ENCODE data around the gene SLC6A2.

SLC6A2 gene

DNA sequence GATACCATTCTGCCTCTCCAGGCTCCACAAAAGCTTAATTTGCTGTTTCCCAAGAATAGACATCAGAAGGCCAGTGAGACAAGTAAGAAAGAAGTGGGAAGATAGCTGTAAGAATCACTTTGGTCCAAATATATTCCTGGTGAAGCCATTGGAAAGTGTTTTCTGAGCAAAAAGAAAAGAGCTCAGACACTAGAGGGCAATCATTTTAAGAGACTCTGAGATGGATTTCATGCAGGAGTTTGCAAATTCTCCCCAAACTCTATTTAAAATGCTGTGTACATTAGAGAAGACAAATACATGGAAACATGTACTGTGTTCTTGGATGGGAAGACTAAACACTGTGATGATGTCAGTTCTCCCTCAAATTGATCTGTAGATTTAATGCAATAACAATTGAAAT is 8.0 kb upstream of the SLC6A2 start:
- DNase-seq (ENCODE audit: low read depth) = no peak

DNA sequence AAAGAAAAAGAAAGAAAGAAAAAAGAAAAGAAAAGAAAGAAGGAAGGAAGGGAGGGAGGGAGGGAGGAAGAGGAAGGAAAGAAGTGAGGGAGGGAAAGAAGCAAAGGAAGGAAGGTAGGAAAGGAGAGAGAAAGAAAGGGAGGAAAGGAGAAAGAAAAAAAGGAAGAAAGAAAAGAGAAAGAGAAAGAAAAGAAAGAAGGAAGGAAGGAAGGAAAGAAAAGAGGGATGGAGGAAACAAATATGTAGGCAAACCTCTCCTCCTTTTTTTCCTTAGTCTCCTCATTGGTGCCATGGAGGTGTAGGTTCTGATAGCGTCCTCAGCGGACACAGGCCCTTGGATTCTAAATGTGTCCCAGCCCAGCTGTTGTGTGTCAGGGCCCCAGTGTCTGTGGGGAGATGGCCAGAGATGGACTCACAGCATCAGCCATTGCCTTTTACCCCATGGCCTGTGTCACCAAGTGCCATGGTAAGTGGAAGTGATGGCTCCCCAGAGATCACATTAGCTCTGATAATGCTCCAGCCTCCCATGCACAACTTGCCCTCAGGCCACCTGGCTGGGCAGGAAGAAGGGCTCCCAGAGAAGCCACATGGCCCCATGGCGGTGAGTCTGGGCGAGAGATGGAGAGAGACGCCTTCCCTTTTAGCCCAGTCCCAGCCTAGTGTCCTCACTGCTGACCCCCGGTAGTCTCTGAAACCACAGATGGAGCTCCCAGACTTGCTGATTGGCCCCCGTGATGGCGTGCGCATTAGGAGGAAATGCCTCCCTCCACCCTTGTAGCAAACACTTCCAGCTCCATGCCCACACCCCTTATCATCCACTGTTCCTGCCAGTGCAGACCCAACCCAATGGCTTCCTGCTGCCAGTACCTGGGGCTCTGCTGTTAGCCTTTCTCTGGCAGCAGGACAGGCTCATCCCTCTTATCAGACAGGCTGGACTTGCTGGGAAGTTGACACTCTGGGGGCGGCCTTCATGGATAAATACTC is 3.7 kb upstream of the SLC6A2 start:
- DNase-seq (ENCODE audit: low read depth) = no peak

DNA sequence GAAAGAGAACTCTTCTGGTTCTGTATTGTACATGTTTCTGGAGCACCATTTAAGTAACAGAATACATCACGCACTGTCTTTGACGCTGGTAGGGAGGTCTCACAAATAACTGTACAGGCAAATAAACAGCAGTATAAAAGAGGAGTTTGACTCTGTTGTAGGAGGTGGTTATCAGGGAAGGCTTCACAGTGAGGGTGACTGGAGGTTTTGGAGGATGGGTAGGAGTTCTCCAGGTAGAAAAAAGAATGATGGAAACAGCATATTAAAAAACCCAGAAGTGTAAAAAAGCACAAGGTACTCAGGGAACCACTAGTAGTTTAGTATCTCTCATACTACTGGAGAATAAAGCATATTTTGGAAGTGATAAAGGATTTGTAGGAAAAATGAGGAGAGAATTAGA is 2.7 kb upstream of the SLC6A2 start:
- DNase-seq (ENCODE audit: low read depth) = no peak

DNA sequence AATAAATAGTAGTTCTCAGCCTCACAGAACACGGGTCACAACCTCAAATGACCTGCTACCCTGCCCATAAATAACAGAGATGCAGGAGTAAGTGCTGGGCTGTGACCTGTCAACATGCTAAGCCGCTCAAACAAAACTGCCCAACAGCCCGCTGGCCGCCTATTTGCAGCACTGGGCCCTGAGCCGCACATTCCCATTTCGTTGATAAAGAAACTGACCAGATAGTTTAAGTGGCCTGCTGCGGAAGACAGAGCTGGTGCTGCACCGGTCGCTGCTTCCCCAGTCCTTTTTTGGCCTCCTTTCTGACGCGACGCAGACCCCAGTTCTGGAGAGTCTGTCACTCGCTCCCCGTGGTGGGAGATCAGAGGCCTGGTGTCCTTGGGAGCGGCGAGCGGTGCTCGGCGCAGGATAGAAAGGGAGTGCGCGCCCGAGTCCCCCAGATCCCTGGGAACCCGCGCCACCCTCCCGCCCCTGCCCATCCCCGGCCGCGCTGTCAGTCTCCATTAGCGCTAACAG is 349 bp upstream of the SLC6A2 start:
- DNase-seq (ENCODE audit: low read depth) = no peak

DNA sequence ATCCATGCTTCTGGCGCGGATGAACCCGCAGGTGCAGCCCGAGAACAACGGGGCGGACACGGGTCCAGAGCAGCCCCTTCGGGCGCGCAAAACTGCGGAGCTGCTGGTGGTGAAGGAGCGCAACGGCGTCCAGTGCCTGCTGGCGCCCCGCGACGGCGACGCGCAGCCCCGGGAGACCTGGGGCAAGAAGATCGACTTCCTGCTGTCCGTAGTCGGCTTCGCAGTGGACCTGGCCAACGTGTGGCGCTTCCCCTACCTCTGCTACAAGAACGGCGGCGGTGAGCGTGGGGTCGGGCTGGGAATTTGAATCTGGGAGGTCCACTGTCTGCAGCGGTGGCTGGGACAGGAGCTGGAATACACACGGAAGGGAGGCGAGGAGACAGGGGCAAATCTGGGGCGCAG is 904 bp downstream of the SLC6A2 start:
- DNase-seq (ENCODE audit: low read depth) = no peak

DNA sequence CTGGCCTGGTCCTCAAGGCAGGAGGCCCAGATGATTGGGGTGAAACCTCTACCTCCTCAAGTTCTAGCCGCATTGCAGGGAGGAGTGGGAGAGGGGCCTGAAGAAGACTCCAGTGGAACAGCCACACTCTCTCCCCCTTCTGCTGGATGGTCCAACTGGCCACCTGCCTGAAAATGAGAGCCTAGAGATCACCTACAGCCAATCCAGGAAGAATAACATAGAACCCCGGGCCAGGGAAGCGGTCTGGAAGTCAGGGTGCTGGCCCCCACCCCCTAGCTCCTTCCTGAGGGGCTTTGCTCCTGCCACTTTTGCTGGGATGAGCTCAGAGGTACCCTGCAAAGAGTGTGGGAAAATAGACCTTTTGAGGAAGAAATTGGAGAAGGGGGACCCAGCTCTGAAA is 1.8 kb downstream of the SLC6A2 start:
- DNase-seq (ENCODE audit: low read depth) = no peak

DNA sequence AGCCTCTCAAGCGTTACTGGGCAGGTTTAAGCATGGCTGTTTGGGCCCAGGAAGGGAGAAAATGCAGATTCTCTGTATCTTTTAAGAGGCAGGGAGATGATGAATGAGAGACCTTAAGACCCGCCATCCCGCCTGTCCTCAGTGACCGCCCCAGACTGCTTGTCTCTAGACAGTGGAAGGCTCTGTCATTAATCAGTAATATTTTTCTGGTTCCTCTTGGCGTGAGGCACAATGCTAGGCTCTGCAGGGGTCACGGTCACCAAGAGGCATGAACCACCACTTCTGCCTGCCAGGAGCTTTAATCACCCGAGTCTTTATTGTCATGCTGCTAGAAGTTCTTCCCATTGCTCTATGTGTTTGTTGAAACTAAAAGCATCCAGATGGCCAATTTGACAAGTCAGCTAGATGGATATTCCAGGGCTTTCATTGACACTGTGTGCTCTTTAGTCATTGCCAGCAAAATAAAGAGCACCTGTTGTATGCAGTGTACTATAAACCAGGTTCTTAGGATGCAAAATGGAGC is 3.2 kb downstream of the SLC6A2 start:
- no peak for DNase-seq (ENCODE audit: low read depth)

DNA sequence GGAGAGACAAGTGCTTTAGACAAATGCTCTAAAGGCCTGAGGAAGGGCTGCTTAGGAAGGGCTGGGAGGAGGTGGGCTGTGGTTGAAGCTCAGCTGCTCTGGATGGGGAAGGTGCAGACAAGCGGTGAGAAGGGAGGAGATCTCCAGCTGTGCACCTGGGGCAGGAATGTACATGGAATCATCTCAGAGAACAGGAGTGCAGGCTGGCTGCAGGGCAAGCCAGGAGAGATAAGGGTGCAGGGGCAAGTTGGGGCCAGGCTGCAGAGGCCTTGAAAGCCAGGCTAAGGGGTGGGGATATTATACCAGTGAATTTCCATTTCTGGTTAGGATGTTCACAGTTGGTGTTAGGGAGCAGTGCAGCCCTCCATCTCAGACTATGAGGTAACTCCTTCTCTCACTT is 4.2 kb downstream of the SLC6A2 start:
- DNase-seq (ENCODE audit: low read depth) = no peak

DNA sequence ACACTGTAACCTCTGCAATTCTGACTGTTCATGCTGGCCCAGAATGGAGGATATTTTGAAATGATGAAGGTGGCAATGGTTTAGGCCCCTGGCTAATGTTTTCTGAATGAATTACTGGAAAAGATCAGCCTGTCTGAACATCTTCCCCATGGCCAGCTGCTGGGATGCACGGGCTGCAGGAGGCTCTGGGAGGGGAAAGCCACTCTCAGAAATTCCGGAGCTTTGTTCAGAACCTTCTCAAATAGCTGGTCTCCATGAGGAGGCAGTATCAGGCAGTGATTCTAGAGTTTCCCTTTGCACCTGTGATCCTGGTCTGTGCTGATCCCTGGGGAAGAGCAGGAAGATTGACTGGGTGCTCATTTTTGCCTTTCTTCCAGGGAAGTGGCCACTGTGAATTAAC is 5.0 kb downstream of the SLC6A2 start:
- DNase-seq (ENCODE audit: low read depth) = no peak

DNA sequence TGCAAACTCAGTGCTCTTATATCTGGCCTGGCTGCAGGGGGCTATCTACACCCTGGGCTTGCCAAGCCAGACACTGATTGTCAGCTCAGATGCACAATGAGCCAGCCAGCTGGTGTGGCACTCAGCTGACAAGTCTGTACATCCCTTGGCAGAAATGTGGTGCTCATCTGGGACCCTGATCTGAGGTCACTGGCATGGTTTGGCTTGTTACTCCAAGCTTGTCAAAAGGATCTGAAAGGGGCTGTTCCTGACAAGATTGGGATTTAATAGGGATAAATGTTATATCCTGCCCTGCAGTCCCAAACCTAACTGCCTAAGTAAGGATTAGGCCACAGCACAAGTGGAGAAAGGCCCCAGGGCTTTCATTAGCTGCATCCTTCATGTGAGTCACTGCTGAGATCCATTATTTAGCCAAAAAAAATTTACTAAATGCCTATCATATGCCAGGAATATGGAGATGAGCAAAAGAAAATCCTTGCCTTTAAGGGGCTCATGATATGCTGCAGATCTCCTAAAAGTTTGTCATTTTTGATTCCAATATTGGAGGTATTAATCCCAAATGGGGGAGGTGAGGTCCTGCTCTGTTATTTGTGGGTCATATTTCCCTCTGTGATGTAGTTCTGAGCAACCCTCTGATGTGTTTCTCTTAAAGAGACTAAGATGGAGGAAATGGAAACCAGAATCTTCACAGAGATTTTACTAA is 6.3 kb downstream of the SLC6A2 start:
- no peak for DNase-seq (ENCODE audit: low read depth)

DNA sequence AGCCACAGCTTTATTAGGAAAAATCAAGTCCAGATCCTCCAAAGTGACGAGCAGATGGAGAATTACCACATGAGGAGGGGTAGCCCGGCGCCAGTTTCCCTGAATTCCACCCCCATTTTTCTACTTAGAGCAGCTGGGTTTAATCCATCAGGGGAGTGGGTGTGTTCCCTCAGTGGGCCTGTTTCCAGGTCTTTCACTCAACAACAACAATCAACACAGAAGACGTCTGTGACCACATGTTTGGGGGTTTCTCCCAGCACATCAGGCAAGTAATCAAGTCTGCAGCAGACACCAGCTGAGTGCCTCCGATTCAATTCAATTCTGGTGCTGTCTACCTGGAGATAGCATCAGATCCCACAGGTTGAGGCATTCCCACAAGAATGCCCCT is 6.8 kb downstream of the SLC6A2 start:
- DNase-seq (ENCODE audit: low read depth) = no peak

DNA sequence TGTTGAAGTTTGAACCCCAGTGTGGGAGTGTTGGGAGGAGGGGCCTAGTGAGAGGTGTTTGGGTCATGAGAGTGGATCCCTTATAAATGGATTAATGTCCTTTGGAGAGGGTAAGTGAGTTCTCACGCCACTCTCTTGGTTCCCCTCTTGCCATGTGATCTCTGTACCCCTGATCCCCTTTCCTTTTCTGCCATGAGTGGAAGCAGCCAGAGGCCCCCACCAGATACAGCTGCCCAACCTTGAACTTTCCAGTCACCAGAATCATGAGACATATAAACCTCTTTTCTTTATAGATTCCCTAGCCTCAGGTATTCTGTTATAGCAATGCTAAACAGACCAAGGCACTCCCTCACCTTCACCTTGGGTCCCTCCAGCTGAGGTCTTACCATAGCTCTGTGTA is 7.4 kb downstream of the SLC6A2 start:
- DNase-seq (ENCODE audit: low read depth) = no peak

DNA sequence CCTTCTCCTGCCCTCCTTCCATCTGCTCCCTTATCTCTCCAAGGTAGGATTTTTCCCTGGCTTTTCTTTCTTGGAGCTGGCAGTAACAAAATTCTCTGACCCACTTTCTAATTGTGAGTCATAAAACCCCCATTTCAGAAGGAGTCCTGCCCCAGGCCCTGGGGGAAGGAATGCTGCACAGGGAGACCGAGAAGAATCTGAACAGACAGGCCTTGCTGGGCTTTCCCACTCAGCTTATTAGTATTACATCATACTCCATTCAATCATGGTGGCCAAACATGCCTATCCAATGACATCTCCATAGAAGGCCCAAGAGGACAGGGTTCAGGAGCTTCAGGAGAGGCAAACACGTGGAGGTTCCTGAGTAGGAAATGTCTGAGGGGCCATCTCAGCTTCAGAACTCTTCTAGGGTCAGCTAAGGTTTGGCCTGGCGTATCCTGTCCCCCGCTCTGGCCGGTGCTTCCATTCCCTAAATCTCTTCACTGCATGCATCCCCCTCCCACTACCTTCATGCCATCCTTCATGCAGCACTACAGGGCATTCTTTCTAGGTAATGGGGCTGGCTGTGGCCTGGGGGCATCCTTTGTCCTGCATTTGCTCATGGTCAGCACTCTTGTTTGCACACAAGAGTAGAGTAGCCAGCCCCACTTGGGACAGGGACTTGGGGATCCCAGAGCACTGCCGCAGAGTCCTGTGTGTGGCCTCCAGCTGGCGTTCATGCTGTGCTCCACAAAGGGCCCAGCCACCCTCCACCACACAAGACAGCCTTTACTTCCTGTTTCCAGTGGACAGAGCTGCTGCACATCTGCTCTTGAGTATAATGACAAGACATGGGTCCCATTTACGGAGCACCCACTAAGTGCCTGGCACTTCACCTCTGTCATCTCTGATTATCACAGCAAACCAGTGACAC is 8.2 kb downstream of the SLC6A2 start:
- DNase-seq (ENCODE audit: low read depth) = no peak

DNA sequence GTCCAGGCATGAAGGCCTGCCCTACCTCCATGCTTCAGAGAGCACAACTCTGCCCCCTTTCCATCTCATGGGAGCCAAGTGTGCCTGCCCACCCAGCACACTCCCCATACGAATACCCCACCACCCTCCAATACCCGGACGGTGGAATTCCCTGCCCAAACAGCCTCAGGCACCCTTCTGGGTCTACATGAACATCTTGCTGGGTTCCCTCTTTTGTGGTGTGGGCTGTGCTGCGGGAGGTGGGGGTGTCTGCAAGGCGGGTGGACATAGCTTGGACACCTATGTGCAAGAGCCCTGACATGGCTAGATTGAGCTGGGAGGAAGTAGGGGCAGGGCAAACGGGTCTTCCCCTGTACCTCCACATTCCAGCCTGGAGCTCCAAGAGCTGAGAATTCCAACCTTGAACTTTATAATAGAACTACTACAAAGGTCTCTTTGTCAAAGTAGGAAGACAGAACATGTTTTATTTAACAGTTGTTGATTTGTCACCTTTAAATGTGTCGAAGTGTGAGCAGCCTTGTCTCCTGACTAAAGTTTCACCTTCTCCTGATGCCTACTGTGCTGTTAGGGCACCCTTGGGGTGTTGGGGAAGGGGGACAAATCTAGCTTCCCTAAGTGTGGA is 9.1 kb downstream of the SLC6A2 start:
- no peak for DNase-seq (ENCODE audit: low read depth)

DNA sequence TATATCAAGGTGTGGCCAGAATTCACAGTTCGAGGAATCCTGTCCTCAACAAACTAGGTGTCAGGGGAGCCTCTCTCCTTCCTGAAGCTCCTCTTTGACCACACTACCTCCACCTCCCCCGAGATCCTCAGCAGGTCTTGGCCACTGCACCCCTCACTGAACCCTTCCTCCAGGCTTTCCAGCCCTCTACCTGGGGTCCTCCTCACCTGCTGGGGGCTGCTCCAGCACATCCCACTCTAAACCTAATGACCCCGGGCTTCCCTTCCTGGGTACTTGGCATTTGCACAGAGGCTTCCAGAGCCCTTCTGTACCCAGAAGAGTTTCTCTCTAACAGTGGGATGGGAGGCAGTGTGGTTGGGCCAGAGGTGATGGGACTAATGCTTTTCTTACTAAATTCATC is 9.7 kb downstream of the SLC6A2 start:
- DNase-seq (ENCODE audit: low read depth) = no peak

DNA sequence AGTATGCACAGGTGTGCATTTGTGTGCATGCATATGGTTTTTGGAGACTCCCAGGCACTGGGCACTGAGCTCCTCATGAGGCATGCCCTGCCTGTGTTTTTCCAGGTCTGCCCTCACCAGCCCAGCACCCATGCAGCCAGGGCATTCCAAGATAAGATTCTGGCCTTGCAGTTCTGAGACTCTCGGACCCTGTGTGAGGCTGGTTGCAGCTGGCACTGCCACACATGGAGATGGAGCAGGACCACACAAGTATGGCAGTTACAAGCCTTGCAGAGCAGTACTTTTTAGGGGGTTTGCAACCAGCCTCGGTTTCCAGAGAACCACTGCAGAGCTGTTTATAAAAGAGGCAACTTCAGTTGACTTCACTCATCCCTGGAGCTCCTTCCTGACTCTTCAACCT is 10.2 kb downstream of the SLC6A2 start:
- no peak for DNase-seq (ENCODE audit: low read depth)

DNA sequence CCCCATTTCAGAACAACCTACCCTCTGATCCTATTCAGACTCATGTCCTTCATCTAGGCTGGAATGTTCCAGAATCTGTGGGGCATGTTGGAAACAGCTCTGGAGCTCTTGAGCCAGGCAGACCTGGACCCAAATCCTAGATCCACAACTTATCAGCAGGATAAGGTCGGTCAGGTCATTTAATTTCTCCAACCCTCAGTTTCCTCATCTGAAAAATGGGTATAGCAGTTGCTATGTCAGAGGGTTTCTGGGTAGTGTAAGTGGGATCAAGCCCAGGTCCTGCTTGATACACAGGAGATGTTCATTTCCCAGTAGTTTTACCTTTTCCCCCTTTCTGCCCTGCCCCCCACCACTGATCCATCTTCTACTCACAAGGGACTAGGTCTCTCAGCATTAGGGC is 12.0 kb downstream of the SLC6A2 start:
- no peak for DNase-seq (ENCODE audit: low read depth)

DNA sequence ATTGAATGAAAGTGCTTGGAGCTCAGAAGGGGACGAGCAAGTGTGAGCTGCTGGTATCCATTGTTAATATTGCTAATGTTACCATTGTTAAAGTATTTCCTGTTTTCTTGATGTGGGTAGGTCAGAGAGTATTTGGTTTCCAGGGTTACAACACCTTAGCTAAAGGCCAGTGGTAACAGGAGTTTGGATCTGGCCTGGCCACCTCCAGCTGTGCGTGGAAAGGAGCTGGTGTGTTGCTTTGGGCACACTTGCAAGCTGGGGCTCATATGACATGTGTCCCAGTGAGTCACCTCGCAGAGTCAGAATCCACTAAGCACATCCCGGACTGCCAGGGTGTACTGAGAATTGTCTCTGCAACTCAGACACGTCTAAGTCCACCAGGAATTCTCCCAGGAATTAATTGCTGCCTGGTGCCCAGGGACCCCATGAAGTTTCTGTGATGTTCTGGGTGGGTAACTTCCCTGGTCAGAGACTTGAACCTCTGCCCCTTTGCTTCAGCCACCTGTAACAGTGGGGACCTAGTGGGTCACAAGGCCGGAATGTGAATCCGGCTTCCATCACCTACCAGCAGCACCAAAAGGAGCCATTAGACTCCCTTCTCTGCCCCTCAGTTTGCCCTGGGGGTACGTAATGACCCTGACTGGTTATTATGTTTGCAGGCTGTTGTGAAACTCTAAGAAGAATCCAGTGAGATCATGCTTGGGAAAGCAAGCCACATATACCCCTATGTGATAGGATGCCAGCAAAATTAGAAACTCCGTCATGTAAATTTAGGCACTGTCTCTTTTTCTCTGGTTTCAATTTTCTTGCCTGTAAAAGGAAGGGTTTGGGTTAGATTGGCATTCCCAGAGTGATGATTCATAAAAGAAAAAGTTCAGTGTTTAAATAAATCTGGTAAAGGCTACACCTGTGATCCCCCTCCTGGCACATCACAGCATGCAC is 12.8 kb downstream of the SLC6A2 start:
- DNase-seq (ENCODE audit: low read depth) = no peak

DNA sequence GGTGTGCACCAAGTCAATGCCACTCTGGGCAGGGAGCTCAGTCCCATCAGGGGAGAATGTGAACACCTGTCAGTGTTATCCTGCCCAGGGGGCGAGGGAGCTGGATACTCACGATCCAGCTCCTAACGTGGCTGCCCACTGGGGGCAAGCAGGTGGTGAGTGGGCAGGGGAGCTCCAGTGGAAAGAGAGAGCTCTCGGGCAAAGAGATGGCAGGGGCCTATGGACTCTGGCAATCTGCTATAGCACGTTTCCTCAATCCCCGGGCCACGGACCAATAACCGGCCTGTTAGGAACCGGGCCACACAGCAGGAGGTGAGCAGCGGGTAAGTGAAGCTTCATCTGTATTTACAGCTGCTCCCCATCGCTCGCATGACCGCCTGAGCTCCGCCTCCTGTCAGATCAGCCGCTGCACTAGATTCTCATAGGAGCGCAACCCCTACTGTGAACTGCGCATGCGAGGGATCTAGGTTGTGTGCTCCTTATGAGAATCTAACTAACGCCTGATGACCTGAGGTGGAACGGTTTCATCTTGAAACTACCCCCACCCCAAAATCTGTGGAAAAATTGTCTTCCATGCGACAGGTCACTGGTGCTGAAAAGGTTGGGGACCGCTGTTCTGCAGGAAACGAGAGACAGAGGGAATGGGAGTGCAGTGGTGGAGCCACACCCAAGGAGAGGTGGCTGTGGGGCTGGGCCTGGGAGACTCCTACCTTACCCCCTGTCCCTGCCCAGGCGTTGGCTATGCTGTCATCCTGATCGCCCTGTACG is 15.6 kb downstream of the SLC6A2 start:
- no peak for DNase-seq (ENCODE audit: low read depth)

DNA sequence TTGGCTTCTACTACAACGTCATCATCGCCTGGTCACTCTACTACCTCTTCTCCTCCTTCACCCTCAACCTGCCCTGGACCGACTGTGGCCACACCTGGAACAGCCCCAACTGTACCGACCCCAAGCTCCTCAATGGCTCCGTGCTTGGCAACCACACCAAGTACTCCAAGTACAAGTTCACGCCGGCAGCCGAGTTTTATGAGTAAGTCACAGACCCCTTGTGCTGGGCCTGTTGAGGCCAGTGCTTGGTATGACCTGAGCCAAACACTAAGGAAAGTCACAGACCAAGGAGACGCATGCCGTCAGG is 16.1 kb downstream of the SLC6A2 start:
- DNase-seq (ENCODE audit: low read depth) = no peak

Data from stimulated activated CD8-positive, alpha-beta memory T cell treated with anti-CD3 and anti-CD28 coated beads, Interleukin-12 subunit alpha, Interleukin-12 subunit beta, amount 100 ng/mL, for 4 hours (primary cell).